Activated CD4-positive, alpha-beta T cell treated with anti-CD3 and anti-CD28 coated beads, Interleukin-2, amount 50 U/mL, for 16 hours (primary cell): Measurements from ENCODE around the gene KRT78.
"Not testable (repeated sequence)": the region's sequence is repeated elsewhere in the genome, so short reads cannot be mapped to it uniquely, and the experiment has no call there.

Experiments used
- DNase-seq: peaks from one replicate; pipeline ENCODE4 v3.0.0-alpha.2; 2020

KRT78 gene

DNA sequence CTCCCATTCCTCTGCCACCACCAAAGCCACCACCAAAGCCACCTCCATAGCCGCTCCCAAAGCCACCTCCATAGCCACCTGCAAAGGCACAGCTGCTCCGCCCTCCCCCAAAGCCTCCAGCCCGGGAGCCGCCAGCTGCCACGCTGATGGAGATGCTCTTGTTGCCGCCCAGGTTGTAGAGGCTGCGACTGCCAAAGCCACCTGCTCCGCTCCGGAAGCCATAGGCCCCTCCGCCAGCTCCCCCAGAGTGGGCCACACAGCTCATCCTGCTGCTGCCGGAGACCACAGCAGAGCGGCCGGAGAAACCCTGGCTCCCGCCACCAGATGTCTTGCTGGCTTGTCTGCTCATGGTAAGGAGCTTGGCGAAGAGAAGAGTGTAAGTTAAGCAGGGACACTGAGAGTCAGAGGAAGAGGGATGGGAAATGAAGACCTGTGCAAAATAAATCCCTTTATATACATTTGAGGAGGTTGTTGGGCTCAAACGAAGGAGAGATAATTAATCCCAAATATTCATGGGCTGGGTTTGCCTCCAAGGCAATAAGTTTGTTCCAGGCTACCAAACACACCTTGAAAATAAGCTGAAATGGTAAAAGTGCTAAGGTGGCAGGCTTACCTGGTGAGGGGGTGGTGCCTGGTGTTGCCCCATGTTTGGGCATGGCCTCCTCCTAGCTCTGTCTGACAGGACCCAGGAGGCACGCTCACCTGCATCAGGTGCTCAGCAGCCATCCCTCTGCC, 52.9 kb downstream of the KRT78 start, which contains the start of gene KRT3:
KRT3 (minus strand) TSS at position 424 of the 735 bp plus-strand sequence; CDS start at position 349, 75 bp downstream.
- no peak for DNase-seq

GRCh38 chr12:52795332-52795674, 53.5 kb downstream of the KRT78 start:
- DNase-seq, result not testable (repeated sequence)

- DNase-seq, result no peak
Observed at GRCh38 chr12:52794479-52795331, 54.1 kb downstream of the KRT78 start.

- DNase-seq, result no peak
Observed at GRCh38 chr12:52792185-52793029, 56.4 kb downstream of the KRT78 start.

DNA sequence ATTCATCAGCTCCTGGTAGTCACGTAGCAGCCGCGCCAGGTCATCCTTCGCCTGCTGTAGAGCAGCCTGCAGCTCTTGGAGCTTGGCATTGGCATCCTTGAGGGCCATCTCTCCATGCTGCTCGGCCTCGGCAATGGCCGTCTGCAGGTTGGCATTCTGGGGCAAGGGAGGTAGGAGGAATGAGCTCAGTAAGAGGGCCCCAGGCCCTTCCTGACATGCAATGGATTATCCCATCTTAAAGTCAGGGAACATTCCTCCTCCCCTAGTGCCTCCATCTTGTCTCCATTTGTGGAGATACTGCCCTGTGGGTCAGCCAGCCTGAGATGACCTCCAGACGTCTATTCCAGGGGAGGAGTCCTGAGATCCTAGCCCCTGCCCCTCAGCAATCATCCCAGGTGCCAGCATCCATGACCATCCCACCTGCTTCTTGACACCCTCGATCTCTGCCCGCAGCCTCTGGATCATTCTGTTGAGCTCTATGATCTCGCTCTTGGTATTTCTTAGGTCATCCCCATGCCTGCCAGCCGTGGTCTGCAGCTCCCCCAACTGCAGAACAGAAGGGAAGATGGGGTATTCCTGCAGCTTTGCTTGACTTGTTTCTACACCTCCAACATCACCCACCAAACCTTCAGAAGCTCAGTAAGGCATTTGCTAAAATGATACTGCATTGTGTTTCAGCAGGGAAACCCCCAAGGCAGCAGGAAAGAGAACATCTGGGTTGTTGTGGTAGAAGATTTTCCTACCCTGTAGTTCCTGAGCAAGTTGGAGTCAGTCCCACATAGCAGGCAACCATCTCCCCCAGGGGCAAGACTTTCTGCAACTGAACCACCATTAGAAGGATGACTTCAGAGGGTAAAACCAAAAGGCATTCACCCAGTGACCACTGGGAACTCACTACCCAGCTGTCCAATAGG, 57.3 kb downstream of the KRT78 start:
- DNase-seq, result no peak

- DNase-seq, result no peak
Observed at GRCh38 chr12:52790427-52791270, 58.1 kb downstream of the KRT78 start.

- DNase-seq, result no peak
Observed at GRCh38 chr12:52789637-52790426, 59.0 kb downstream of the KRT78 start.

GRCh38 chr12:52788876-52789636, 59.7 kb downstream of the KRT78 start:
- DNase-seq, result no peak

- DNase-seq, result no peak
Observed at GRCh38 chr12:52788192-52788875, 60.5 kb downstream of the KRT78 start.
